Muscle of leg (tissue), 11 donors: ENCODE data around the gene ELL. TPM values are rescaled to one million over a fixed set of nuclear protein-coding genes. Genes with fewer than 3 reads are reported as not detected.
"Not testable (repeated sequence)": the region's sequence is repeated elsewhere in the genome, so short reads cannot be mapped to it uniquely, and the experiment has no call there.

ENCODE experiments used
- DNase-seq: peaks from one replicate; pipeline ENCODE4 v3.0.0; 2013
- H3K27ac ChIP-seq: one replicate; pipeline ENCODE4 v1.5.1; 2013; ENCODE audit warnings: mild to moderate bottlenecking, low read length, control low read depth
- H3K27me3 ChIP-seq: one replicate; pipeline ENCODE4 v1.6.1; 2013; ENCODE audit warnings: low read length; ENCODE audit not compliant: control insufficient read depth, insufficient read depth
- H3K36me3 ChIP-seq: one replicate; pipeline ENCODE4 v1.6.1; 2013; ENCODE audit warnings: low read length; ENCODE audit not compliant: control insufficient read depth, insufficient read depth
- H3K4me1 ChIP-seq: one replicate; pipeline ENCODE4 v1.6.1; 2013; ENCODE audit warnings: low read length; ENCODE audit not compliant: control insufficient read depth, insufficient read depth
- H3K4me3 ChIP-seq: one replicate; pipeline ENCODE4 v1.5.1; 2013; ENCODE audit warnings: low read length, control low read depth
- H3K9me3 ChIP-seq: replicated peaks from 2 replicates; pipeline ENCODE4 v1.6.1; 2013; ENCODE audit warnings: low read depth, low read length; ENCODE audit not compliant: control insufficient read depth
- WGBS: methylation state at CpG from one replicate; pipeline ENCODE4 v1.1.5; 2013; ENCODE audit warnings: missing lambda C conversion rate; ENCODE audit not compliant: insufficient coverage; 5-methylcytosine and 5-hydroxymethylcytosine counted together
- polyA plus RNA-seq, 8 donors: library from polyadenylated mRNA; unstranded; fragments of 120-200 nt; gene quantifications; one replicate each; pipeline versions ENCODE4 v1.2.1 to v1.2.3, GENCODE V29; 2013; ENCODE audit warnings: inconsistent platforms in 1 of 8, low replicate concordance in 1 of 8; ENCODE audit not compliant: insufficient read length in 8 of 8, insufficient read depth in 1 of 8
- total RNA-seq: library from RNA; stranded (reverse); fragments of 120-200 nt; gene quantifications from one replicate; pipeline ENCODE4 v1.2.4, GENCODE V29; 2013

ELL gene
- total and polyA plus RNA-seq, 9 donors: 11.4 to 20.3 (median 16.7) TPM

- Histone ChIP-seq H3K9me3 (no peaks in the 10 kb centered on the region), H3K4me1 (no peaks in the 10 kb centered on the region), H3K27me3 (no peaks in the 10 kb centered on the region), H3K27ac (no peak overlapping the region), H3K36me3 (peaks cover 57% of the 10 kb centered on the region), H3K4me3 (no peak overlapping the region)
- 90% methylated on average over 4 of the region's 4 CpGs for WGBS
- DNase-seq: no peak
Observed at GRCh38 chr19:18533058-18533457, 11.2 kb upstream of the ELL start.

DNA sequence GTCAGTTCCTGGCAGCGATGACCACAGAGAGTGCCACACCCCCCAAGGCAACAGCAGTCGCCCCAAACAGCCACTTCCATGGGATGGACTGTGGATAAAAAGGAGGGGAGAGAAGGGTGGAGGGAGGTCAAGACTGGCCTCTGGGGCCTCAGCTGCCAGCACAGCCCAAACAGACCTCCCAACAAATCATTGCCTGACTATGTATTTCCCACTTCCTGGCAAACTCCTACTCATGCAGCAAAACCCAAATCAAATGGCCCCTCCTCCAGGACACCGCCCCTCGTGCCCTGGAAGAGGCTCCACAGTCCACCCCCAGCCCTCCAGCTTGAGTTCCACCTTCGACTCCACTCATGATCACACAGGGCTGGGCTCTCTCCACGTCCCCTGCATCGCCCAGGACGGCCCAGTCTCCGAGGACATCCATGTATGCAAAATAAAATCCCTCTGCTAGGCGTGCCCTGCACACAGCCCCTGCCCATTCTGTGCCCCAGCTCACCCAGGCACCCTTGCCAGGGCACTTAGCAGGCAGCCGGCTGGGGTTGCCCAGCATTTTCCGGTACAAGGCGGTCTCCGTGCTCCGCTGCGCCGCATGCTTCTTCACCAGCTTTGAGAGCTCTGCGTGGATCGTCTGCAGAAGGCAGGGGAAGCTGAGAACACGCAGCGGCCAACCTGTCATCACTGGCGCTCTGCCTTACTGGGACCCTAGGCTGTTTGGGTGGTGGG is 10.5 kb upstream of the ELL start:
- Histone ChIP-seq H3K4me1 (no peaks in the 10 kb centered on the region), H3K9me3 (no peaks in the 10 kb centered on the region), H3K36me3 (peaks cover 49% of the 10 kb centered on the region), H3K27ac (no peak overlapping the region), H3K27me3 (no peaks in the 10 kb centered on the region), H3K4me3 (no peak overlapping the region)
- no peak for DNase-seq
- 89% methylated on average over 12 of the region's 22 CpGs for WGBS

DNA sequence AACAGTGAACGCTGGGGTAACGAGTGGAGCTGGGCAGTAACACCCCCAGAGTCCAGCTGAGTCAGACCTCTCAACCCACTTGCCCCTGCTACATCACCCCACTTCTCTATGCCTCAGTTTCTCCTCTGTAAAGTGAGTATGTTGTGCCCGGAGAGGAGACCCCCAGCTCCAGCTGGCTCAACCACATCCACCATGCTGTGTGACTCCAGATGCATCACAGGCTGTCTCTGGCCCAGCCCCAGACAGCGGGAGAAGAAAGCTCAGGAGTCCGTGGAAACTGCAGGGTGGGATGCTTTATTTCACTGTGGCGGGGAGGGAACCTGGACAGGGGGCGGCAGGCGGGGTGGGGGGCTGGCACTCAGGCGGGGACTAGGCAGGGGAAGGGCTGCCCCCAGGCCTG is 9.6 kb upstream of the ELL start:
- Histone ChIP-seq H3K9me3 (no peaks in the 10 kb centered on the region), H3K4me1 (no peaks in the 10 kb centered on the region), H3K36me3 (peaks cover 41% of the 10 kb centered on the region), H3K27me3 (no peaks in the 10 kb centered on the region), H3K27ac (no peak overlapping the region), H3K4me3 (no peak overlapping the region)
- WGBS: 78% methylated on average over 4 of the region's 9 CpGs
- no peak for DNase-seq

GRCh38 chr19:18529782-18530181 is 7.9 kb upstream of the ELL start:
- no peak overlapping the region for H3K4me3 ChIP-seq
- H3K4me1 ChIP-seq: no peaks in the 10 kb centered on the region
- no peak for DNase-seq
- no peaks in the 10 kb centered on the region for H3K27me3 ChIP-seq
- WGBS: 70% methylated on average over 5 of the region's 7 CpGs
- no peaks in the 10 kb centered on the region for H3K9me3 ChIP-seq
- peaks cover 26% of the 10 kb centered on the region for H3K36me3 ChIP-seq
- no peak overlapping the region for H3K27ac ChIP-seq

GRCh38 chr19:18526316-18526715 is 4.4 kb upstream of the ELL start:
- WGBS: 79% methylated on average over 7 of the region's 9 CpGs
- Histone ChIP-seq H3K4me1 (peaks cover 5% of the 10 kb centered on the region), H3K4me3 (no peak overlapping the region), H3K27ac (no peak overlapping the region), H3K36me3 (peaks cover under 1% of the 10 kb centered on the region), H3K9me3 (no peaks in the 10 kb centered on the region), H3K27me3 (no peaks in the 10 kb centered on the region)
- no peak for DNase-seq

DNA sequence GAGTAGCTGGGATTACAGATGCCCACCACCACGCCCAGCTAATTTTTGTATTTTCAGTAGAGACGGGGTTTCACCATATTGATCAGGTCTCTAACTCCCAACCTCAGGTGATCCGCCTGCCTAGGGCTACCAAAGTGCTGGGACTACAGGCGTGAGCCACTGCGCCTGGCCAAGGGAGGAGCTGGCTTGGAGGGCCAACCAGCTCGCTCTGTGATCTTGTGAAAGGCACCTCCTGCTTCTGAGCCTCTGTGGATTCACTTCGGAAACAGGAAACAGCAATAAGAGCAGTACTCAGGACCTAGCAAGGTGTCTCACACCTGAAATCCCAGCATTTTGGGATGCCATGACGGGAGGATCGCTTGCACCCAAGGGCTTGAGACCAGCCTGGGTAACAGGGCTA is 2.0 kb upstream of the ELL start:
- no peaks in the 10 kb centered on the region for H3K36me3 ChIP-seq
- 89% methylated on average over 9 of the region's 9 CpGs for WGBS

DNA sequence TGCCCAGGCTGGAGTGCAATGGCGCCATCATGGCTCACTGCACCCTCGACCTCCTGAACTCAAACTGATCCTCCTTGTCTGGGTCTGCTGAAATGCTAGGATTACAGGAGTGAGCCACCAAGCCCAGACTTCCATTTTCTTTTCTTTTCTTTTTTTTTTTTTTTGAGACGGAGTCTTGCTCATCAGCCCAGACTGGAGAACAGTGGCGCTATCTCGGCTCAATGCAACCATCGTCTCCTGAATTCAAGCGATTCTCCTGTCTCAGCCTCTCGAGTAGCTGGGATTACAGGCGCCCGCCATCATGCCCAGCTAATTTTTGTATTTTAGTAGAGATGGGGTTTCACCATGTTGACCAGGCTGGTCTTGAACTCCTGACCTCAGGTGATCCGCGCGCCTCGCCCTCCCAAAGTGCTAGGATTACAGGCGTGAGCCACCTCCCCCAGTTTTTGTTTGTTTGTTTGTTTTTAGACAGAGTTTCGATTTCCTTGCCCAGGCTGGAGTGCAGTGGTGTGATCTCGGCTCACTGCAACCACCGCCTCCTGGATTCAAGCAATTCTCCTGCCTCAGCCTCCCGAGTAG is 1.1 kb upstream of the ELL start:
- Histone ChIP-seq H3K4me1 (peaks cover 28% of the 10 kb centered on the region), H3K27ac (peak overlapping the region; percentile 95), H3K4me3 (peak overlapping the region; percentile 21)
- H3K9me3 ChIP-seq, H3K36me3 ChIP-seq, H3K27me3 ChIP-seq, DNase-seq: not testable (repeated sequence)
- WGBS: 71% methylated on average over 9 of the region's 19 CpGs

More for the DNA sequence above, 2.0 kb upstream of the ELL start:
- H3K4me1 ChIP-seq: peaks cover 26% of the 10 kb centered on the region
- no peaks in the 10 kb centered on the region for H3K9me3 ChIP-seq
- DNase-seq: no peak
- H3K27ac ChIP-seq: no peak overlapping the region
- H3K27me3 ChIP-seq: no peaks in the 10 kb centered on the region
- H3K4me3 ChIP-seq: no peak overlapping the region

DNA sequence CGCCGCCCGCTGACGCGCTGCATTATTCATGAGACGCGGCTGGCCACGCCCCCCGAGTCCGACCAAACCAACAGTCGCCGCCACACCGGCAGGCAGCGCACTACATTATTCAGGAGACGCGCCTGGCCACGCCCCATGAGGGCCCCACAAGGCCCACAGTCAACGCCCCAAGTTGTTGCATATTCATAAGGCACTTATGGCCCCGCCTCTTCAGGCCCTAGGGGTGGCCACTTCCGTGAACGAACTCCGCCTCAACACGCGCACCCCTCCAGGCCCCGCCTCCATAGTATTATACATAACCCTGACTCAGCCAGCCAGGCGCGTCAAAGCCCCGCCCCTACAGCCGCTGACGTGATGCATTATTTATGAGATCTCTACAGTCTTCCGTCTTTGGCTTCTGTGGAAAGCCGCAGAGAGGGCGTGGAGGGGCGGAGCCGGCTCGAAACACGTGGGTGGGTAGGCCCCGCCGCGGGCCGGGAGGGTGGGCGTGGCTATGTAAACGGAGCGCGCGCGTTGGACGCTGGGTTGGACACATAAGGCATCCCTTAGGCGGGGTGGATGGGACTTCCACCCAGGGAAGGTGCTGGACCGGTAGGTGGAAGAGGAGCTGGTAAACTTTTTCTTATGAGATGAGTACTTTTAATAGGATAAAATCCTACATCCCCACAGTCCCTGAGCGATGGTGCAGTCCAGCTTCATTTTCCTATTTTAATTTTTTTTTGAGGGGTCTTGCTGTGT is 423 bp upstream of the ELL start:
- Histone ChIP-seq H3K4me1 (peaks cover 28% of the 10 kb centered on the region), H3K9me3 (no peaks in the 10 kb centered on the region), H3K4me3 (peak overlapping the region; percentile 21), H3K27ac (peak overlapping the region; percentile 95), H3K36me3 (no peaks in the 10 kb centered on the region), H3K27me3 (no peaks in the 10 kb centered on the region)
- WGBS: under 1% methylated on average over 43 of the region's 51 CpGs
- DNase-seq: peak; percentile 100

DNA sequence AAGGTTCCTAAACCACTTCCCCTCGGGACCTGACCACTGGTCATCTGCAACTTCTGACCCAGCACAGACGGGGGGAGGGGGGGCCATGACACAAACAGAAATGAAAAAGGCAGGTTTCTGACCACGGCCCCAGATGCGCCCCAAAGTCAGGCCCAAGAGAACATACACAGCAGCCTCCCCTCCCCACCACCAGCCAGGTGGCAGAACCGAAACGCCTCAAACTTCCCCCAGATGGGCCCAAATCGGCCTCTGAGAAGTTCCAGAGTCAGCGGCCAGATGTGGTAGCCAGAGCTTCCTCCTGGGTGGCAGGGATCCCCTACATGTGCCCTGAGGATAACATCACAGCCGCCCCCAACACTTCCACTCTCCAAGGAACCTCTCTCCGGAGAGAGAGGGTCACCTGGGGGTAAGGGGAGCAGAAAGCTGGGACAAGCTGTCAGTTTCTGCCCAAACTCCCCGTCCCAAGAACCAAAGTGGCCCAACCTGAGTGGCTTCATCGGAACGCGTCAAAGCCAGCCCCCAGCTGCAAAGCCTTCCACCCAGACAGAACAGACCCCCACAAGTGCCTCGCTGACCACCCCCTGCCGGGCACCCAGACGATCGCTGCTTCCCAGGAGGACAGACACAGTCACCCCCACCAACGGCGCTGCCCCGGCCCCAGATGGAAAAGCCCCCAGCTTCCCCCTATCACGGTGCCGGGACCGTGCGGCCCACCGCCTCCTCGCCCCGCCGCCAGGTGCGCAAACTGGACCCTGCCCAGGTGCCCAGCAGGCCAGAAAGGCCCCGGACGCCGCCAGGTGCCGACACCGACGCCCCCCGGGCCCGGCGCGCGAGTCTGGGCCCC is 800 bp downstream of the ELL start:
- H3K27me3 ChIP-seq: no peaks in the 10 kb centered on the region
- peaks cover 36% of the 10 kb centered on the region for H3K4me1 ChIP-seq
- no peaks in the 10 kb centered on the region for H3K36me3 ChIP-seq
- WGBS: under 1% methylated on average over 31 of the region's 41 CpGs
- DNase-seq: peak; percentile 63
- H3K4me3 ChIP-seq: peak overlapping the region; percentile 92
- H3K27ac ChIP-seq: peak overlapping the region; percentile 99
- H3K9me3 ChIP-seq: no peaks in the 10 kb centered on the region
